Rectal smooth muscle tissue (tissue), 1 donor: Measurements from ENCODE around the gene PTPN4.

Experiments
- H3K27ac ChIP-seq: one replicate; pipeline ENCODE4 v1.7.0; 2013; ENCODE audit warnings: low read depth, low read length, inconsistent platforms
- H3K27me3 ChIP-seq: one replicate; pipeline ENCODE4 v1.7.0; 2013; ENCODE audit warnings: low read length; ENCODE audit not compliant: control insufficient read depth, insufficient read depth
- H3K36me3 ChIP-seq: one replicate; pipeline ENCODE4 v1.7.0; 2013; ENCODE audit warnings: low read length; ENCODE audit not compliant: control insufficient read depth, insufficient read depth
- H3K4me1 ChIP-seq: one replicate; pipeline ENCODE4 v1.7.0; 2013; ENCODE audit warnings: low read length; ENCODE audit not compliant: control insufficient read depth, insufficient read depth
- H3K4me3 ChIP-seq: one replicate; pipeline ENCODE4 v1.7.0; 2013; ENCODE audit warnings: low read length
- H3K9ac ChIP-seq: one replicate; pipeline ENCODE4 v1.7.0; 2013; ENCODE audit warnings: low read length

PTPN4 gene

GRCh38 chr2:119758881-119759450 lies 756 bp upstream of the PTPN4 start:
- peak overlapping the region; percentile 96 for H3K4me3 ChIP-seq
- peak overlapping the region; percentile 35 for H3K9ac ChIP-seq
- peak overlapping the region; percentile 92 for H3K27ac ChIP-seq
- H3K36me3 ChIP-seq: no peaks in the 10 kb centered on the region
- peaks cover 4% of the 10 kb centered on the region for H3K4me1 ChIP-seq
- no peaks in the 10 kb centered on the region for H3K27me3 ChIP-seq

GRCh38 chr2:119760237-119760955 lies 674 bp downstream of the PTPN4 start:
- H3K4me1 ChIP-seq: peaks cover 4% of the 10 kb centered on the region
- peak overlapping the region; percentile 96 for H3K9ac ChIP-seq
- peak overlapping the region; percentile 92 for H3K27ac ChIP-seq
- no peaks in the 10 kb centered on the region for H3K36me3 ChIP-seq
- peak overlapping the region; percentile 96 for H3K4me3 ChIP-seq
- H3K27me3 ChIP-seq: no peaks in the 10 kb centered on the region

GRCh38 chr2:119760956-119761275 lies 1.2 kb downstream of the PTPN4 start:
- Histone ChIP-seq H3K4me3 (peak overlapping the region; percentile 96), H3K4me1 (peaks cover 4% of the 10 kb centered on the region), H3K27ac (no peak overlapping the region), H3K27me3 (no peaks in the 10 kb centered on the region), H3K9ac (no peak overlapping the region), H3K36me3 (no peaks in the 10 kb centered on the region)

- Histone ChIP-seq H3K36me3 (no peaks in the 10 kb centered on the region), H3K27ac (no peak overlapping the region), H3K27me3 (no peaks in the 10 kb centered on the region), H3K4me3 (no peak overlapping the region), H3K9ac (no peak overlapping the region), H3K4me1 (peaks cover 4% of the 10 kb centered on the region)
Observed at GRCh38 chr2:119764832-119765231, 5.1 kb downstream of the PTPN4 start.

- Histone ChIP-seq H3K27ac (no peak overlapping the region), H3K36me3 (no peaks in the 10 kb centered on the region), H3K9ac (no peak overlapping the region), H3K4me1 (peaks cover 4% of the 10 kb centered on the region), H3K4me3 (no peak overlapping the region), H3K27me3 (no peaks in the 10 kb centered on the region)
Observed at GRCh38 chr2:119765433-119766002, 5.8 kb downstream of the PTPN4 start.

- no peak overlapping the region for H3K4me3 ChIP-seq
- H3K36me3 ChIP-seq: no peaks in the 10 kb centered on the region
- no peaks in the 10 kb centered on the region for H3K4me1 ChIP-seq
- H3K27ac ChIP-seq: no peak overlapping the region
- no peaks in the 10 kb centered on the region for H3K27me3 ChIP-seq
- H3K9ac ChIP-seq: no peak overlapping the region
Observed at GRCh38 chr2:119766944-119767343, 7.2 kb downstream of the PTPN4 start.

- H3K4me3 ChIP-seq: no peak overlapping the region
- no peak overlapping the region for H3K9ac ChIP-seq
- H3K36me3 ChIP-seq: no peaks in the 10 kb centered on the region
- H3K4me1 ChIP-seq: no peaks in the 10 kb centered on the region
- no peak overlapping the region for H3K27ac ChIP-seq
- no peaks in the 10 kb centered on the region for H3K27me3 ChIP-seq
Observed at GRCh38 chr2:119768742-119769141, 9.0 kb downstream of the PTPN4 start.

- no peaks in the 10 kb centered on the region for H3K27me3 ChIP-seq
- no peak overlapping the region for H3K4me3 ChIP-seq
- no peaks in the 10 kb centered on the region for H3K4me1 ChIP-seq
- no peak overlapping the region for H3K9ac ChIP-seq
- H3K36me3 ChIP-seq: no peaks in the 10 kb centered on the region
- H3K27ac ChIP-seq: no peak overlapping the region
Observed at GRCh38 chr2:119769645-119770044, 9.9 kb downstream of the PTPN4 start.

- H3K27me3 ChIP-seq: no peaks in the 10 kb centered on the region
- no peaks in the 10 kb centered on the region for H3K36me3 ChIP-seq
- no peak overlapping the region for H3K9ac ChIP-seq
- H3K27ac ChIP-seq: no peak overlapping the region
- H3K4me3 ChIP-seq: no peak overlapping the region
- no peaks in the 10 kb centered on the region for H3K4me1 ChIP-seq
Observed at GRCh38 chr2:119771331-119771730, 11.6 kb downstream of the PTPN4 start.

- H3K9ac ChIP-seq: no peak overlapping the region
- no peak overlapping the region for H3K4me3 ChIP-seq
- H3K4me1 ChIP-seq: no peaks in the 10 kb centered on the region
- no peaks in the 10 kb centered on the region for H3K27me3 ChIP-seq
- no peak overlapping the region for H3K27ac ChIP-seq
- H3K36me3 ChIP-seq: no peaks in the 10 kb centered on the region
Observed at GRCh38 chr2:119772128-119772527, 12.4 kb downstream of the PTPN4 start.

GRCh38 chr2:119772767-119773166 lies 13.0 kb downstream of the PTPN4 start:
- Histone ChIP-seq H3K27me3 (no peaks in the 10 kb centered on the region), H3K9ac (no peak overlapping the region), H3K36me3 (no peaks in the 10 kb centered on the region), H3K4me1 (no peaks in the 10 kb centered on the region), H3K4me3 (no peak overlapping the region), H3K27ac (no peak overlapping the region)

GRCh38 chr2:119774026-119774425 lies 14.3 kb downstream of the PTPN4 start:
- Histone ChIP-seq H3K27me3 (no peaks in the 10 kb centered on the region), H3K9ac (no peak overlapping the region), H3K4me3 (no peak overlapping the region), H3K36me3 (no peaks in the 10 kb centered on the region), H3K27ac (no peak overlapping the region), H3K4me1 (no peaks in the 10 kb centered on the region)

GRCh38 chr2:119775102-119775501 lies 15.4 kb downstream of the PTPN4 start:
- Histone ChIP-seq H3K27ac (no peak overlapping the region), H3K4me1 (no peaks in the 10 kb centered on the region), H3K27me3 (no peaks in the 10 kb centered on the region), H3K9ac (no peak overlapping the region), H3K4me3 (no peak overlapping the region), H3K36me3 (no peaks in the 10 kb centered on the region)
